ENCODE data around the gene SORL1. TPM values are rescaled to one million over a fixed set of nuclear protein-coding genes. Genes with fewer than 3 reads are reported as not detected.

The SORL1 gene
- total RNA-seq, 1 donor from 2014 or later, result 46.0 TPM

DNA sequence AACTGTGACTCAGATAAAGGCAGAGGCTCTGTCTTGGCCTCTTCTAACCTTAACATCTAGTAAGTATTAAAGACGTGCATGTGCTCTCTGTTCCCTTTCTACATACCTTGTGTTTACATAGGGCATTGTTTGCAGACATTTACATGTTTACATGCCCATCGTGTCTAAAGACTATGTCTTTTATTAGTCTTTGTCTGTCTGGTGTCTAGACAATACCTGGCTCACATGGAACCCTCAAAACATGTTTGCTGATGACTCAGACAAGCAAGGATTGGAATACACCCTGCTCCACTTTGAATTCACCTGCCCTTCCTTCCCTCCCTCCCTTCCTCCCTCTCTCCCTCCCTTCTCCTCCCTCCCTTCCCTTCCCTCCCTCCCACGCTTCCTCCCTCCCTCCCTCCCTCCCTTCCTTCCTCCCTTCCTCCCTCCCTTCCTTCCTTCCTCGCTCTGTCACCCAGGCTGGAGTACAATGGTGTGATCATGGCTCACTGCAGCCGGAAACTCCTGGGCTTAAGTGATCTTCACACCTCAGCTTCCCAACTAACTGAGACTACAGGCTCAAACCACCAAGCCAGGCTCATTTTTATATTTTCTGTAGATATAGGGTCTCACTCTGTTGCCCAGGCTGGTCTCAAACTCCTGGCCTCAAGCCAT lies 24.4 kb downstream of the SORL1 start:
- H3K27ac Mint-ChIP-seq, result no peak overlapping the region

DNA sequence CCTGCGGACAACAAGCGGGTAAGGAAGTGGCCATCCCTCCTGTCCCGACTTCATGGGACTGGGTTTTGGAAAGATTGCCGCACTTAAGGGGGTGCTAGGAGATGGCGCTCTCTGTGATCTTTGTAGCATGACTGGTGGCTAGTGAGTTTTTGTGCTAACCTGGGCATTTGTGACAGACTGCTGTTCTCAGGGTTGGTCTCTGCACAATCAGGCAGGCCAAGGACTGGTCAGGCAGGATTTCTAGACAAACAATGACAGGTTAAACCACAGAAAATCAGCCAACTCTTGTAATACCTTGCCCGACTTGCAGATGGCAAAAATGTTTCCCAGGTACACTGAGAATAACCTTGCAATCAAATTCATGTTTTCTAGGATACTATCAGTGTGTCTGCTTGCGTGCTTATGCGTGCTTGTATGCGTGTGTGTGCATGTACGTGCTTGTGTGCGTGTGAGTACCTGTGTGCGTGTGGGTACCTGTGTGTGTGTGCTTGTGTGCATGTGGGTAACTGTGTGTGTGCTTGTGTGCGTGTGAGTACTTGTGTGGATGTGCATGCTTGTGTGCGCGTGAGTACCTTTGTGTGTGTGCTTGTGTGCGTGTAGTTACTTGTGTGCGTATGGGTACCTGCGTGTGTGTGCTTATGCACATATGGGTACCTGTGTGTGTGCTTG lies 26.2 kb downstream of the SORL1 start:
- H3K4me3 Mint-ChIP-seq, result no peak overlapping the region
- peak overlapping the region; percentile 72 for H3K4me2 ChIP-seq
- H4K20me1 ChIP-seq (ENCODE audit: low read depth), result no peaks in the 10 kb centered on the region

More for the DNA sequence above, 24.4 kb downstream of the SORL1 start:
- Mint-ChIP-seq H3K4me1 (peaks cover 27% of the 10 kb centered on the region), H3K27me3 (ENCODE audit: insufficient read depth, low read depth) (peaks cover 8% of the 10 kb centered on the region), H3K4me3 (no peak overlapping the region), H3K9me3 (peaks cover 2% of the 10 kb centered on the region), H3K36me3 (peaks cover 5% of the 10 kb centered on the region)
- TF ChIP-seq EZH2phosphoT487 (IDR thresholded peaks at IDR 0.05) (no peak), EZH2 (IDR thresholded peaks at IDR 0.05) (no peak), CTCF (IDR thresholded peaks at IDR 0.05) (no peak)
- Histone ChIP-seq H3K9ac (no peak overlapping the region), H3F3A (ENCODE audit: low read depth) (peaks cover 24% of the 10 kb centered on the region), H3K27me3 (no peaks in the 10 kb centered on the region), H2AFZ (replicated peaks) (no peak overlapping the region), H3K79me2 (ENCODE audit: low read depth) (peaks cover 3% of the 10 kb centered on the region), H3K36me3 (no peaks in the 10 kb centered on the region), H3K27ac (no peak overlapping the region), H4K20me1 (ENCODE audit: low read depth) (no peaks in the 10 kb centered on the region), H3K4me1 (peaks cover 30% of the 10 kb centered on the region), H3K4me3 (no peak overlapping the region), H3K4me2 (no peak overlapping the region), H3K9me3 (ENCODE audit: low read depth) (no peaks in the 10 kb centered on the region)
- DNase-seq (ENCODE audit: low spot score), result no peak

DNA sequence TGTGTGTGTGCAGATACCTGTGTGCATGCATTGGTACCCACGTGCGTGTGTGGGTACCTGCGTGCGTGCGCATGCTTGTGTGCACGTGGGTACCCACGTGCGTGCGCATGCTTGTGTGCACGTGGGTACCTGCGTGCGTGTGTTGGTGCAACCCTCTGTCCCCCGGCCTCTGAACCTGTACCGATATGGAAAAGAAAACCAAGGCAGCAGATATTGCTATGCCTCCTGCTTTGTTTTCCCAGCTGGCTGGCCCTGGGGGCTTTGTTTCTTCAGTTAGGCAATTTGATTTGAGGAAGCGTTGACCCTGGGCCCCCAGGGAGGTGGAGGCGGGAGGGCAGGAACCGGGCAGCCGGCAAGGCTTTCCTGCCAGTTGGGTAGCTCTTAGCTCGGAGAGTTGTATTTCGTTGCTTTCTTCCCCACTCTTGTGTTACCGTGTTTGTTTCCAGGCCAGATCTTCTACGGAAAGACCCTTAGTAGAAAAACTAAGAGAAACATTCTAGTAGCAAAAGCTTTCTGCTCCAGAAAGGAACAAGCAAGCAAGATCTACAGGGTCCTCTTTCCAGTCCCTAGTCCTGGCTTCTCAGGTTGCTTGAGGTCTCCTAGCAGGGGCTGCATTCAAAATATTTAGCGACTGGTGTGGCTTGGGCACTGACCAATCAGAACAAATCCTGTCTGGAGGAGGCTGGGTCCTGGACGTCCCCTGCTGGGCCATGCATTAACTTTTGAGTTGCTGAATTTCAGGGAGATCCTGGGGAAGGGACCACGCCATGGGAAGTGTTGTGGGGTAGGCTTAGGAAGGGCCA lies 27.0 kb downstream of the SORL1 start:
- H4K20me1 ChIP-seq (ENCODE audit: low read depth), result no peaks in the 10 kb centered on the region
- peak overlapping the region; percentile 57 for H2AFZ ChIP-seq (replicated peaks)
- H3K4me3 Mint-ChIP-seq, result no peak overlapping the region
- peaks cover 13% of the 10 kb centered on the region for H3K27me3 Mint-ChIP-seq (ENCODE audit: insufficient read depth, low read depth)
- peaks cover 2% of the 10 kb centered on the region for H3K9me3 Mint-ChIP-seq
- TF ChIP-seq EZH2phosphoT487 (IDR thresholded peaks at IDR 0.05) (no peak), EZH2 (IDR thresholded peaks at IDR 0.05) (no peak), CTCF (IDR thresholded peaks at IDR 0.05) (no peak)
- H3K4me3 ChIP-seq, result peak overlapping the region; percentile 11
- H3K4me1 ChIP-seq, result peaks cover 30% of the 10 kb centered on the region
- peaks cover 3% of the 10 kb centered on the region for H3K79me2 ChIP-seq (ENCODE audit: low read depth)
- peak; percentile 69 for DNase-seq (ENCODE audit: low spot score)
- no peaks in the 10 kb centered on the region for H3K36me3 Mint-ChIP-seq
- H3K36me3 ChIP-seq, result no peaks in the 10 kb centered on the region
- H3K4me2 ChIP-seq, result peak overlapping the region; percentile 72
- no peaks in the 10 kb centered on the region for H3K27me3 ChIP-seq
- H3K9ac ChIP-seq, result no peak overlapping the region
- peak overlapping the region; percentile 74 for H3K27ac Mint-ChIP-seq
- H3K4me1 Mint-ChIP-seq, result peaks cover 24% of the 10 kb centered on the region
- H3F3A ChIP-seq (ENCODE audit: low read depth), result peaks cover 24% of the 10 kb centered on the region
- H3K9me3 ChIP-seq (ENCODE audit: low read depth), result no peaks in the 10 kb centered on the region
- H3K27ac ChIP-seq, result peak overlapping the region; percentile 90

More for the DNA sequence above, 26.2 kb downstream of the SORL1 start:
- H3K27me3 Mint-ChIP-seq (ENCODE audit: insufficient read depth, low read depth), result peaks cover 9% of the 10 kb centered on the region
- Histone ChIP-seq H3K9ac (no peak overlapping the region), H3K27ac (peak overlapping the region; percentile 90), H3K79me2 (ENCODE audit: low read depth) (peaks cover 3% of the 10 kb centered on the region), H3K36me3 (no peaks in the 10 kb centered on the region), H3K4me1 (peaks cover 30% of the 10 kb centered on the region), H2AFZ (replicated peaks) (no peak overlapping the region), H3K4me3 (no peak overlapping the region), H3K9me3 (ENCODE audit: low read depth) (no peaks in the 10 kb centered on the region), H3F3A (ENCODE audit: low read depth) (peaks cover 24% of the 10 kb centered on the region), H3K27me3 (no peaks in the 10 kb centered on the region)
- no peak for TF ChIP-seq CTCF (IDR thresholded peaks at IDR 0.05)
- TF ChIP-seq EZH2phosphoT487 (IDR thresholded peaks at IDR 0.05), result no peak
- no peak for TF ChIP-seq EZH2 (IDR thresholded peaks at IDR 0.05)
- H3K4me1 Mint-ChIP-seq, result peaks cover 24% of the 10 kb centered on the region
- H3K9me3 Mint-ChIP-seq, result peaks cover 2% of the 10 kb centered on the region
- peak overlapping the region; percentile 74 for H3K27ac Mint-ChIP-seq
- peaks cover under 1% of the 10 kb centered on the region for H3K36me3 Mint-ChIP-seq
- DNase-seq (ENCODE audit: low spot score), result no peak
